NCI-H524 treated with DMSO at 0.1 percent for 48 hours (cell line): ENCODE data around the gene COL13A1.

Source experiments
- DNase-seq: peaks from one replicate; lab custom pipeline; 2025; lab: John Stamatoyannopoulos, UW

The COL13A1 gene

GRCh38 chr10:69845574-69846292 lies 44.0 kb downstream of the COL13A1 start:
- DNase-seq = no peak

DNA sequence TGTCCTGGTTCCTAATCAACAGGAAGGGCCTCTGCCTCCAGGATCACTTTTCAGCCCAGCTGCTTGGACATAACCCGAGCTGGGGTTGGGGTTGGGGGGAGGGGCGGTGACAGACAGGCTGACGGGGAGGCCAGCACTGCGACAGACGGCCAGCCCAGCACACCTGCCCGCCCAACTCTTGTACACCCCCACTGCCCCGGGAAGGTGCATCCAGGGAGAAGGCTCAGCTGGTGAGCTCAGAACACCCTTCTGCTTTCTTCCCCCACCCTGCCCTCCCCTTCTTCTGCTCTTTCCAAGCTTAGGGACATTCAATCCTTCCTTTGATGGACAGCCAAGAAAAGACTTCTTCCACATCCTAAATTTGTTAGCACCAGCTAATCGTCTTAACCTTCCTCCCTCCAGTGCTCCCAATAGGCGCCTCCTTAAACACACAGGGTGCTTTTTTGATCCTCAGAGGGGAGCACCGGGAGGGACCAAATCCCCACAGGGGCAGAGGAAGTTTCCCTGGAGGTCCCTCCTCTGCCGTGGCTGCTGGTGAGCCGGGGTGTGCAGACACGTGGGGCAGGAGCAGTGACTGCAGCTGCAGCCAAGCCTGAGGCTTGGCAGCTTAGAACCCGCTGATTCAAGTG lies 44.7 kb downstream of the COL13A1 start:
- DNase-seq = peak; percentile 29

DNA sequence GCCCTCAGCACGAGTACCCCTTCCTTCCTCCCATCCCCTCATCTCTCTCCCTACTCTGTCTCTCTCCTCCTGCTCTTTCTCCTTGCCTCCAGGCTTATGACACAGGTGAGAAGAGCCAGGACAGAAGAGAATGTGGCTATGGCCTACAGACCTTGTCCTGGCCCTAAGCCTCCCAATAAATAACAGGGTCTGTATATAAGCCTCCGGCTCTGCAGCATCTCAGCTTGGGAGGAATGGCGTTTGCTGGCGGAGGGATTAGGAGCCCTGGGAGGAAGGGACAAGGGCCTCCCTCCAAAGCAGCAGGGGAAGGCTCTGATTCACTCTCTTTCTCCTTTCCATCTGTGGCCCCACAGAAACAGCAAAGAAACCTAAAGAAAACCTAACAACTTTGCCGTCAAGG lies 45.8 kb downstream of the COL13A1 start:
- no peak for DNase-seq

- DNase-seq = no peak
Observed at GRCh38 chr10:69847883-69848282, 46.2 kb downstream of the COL13A1 start.

DNA sequence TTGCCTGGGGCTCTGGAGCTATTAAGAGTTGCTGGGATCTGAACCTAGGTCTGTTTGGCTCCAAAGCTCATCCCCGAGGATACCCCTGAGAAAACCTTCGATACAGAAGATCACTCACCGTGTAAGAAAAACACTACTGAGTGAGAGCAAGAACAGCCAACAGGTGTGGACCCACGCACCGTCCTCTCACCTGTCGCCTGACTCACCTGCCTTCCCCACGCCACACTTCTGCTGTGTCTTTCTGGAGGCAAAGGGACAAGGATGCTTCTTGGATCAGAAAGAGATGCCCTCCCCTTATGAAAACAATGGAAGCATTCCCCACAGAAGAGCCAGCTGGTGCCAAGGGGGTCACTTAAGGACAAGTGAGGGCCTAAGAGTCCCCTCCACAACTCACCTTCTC lies 46.7 kb downstream of the COL13A1 start:
- no peak for DNase-seq

GRCh38 chr10:69849825-69850224 lies 48.1 kb downstream of the COL13A1 start:
- no peak for DNase-seq

- no peak for DNase-seq
Observed at GRCh38 chr10:69850440-69850839, 48.7 kb downstream of the COL13A1 start.

GRCh38 chr10:69851306-69851705 lies 49.6 kb downstream of the COL13A1 start:
- DNase-seq = no peak

DNA sequence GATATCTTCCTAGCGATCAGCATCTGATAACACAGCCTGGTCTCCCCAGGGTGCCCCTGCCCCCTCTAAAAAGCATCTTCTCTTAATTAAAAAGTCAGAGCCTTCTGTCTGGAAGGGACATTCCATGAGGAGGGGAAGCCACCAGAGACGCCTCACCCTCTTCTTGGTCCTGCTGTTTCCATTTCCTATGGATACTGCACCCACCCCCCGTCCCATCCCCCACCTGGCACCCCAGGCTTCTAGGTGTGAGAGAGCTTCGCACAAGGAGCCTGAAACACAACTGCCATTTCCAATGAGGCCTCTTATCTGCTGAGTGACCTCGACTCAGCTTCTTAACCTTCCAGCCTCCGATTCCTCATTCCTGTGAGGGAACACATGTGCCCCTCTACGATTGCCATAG lies 51.4 kb downstream of the COL13A1 start:
- no peak for DNase-seq

- no peak for DNase-seq
Observed at GRCh38 chr10:69854511-69855345, 53.0 kb downstream of the COL13A1 start.

GRCh38 chr10:69855346-69856111 lies 53.8 kb downstream of the COL13A1 start:
- no peak for DNase-seq

GRCh38 chr10:69856601-69857166 lies 55.0 kb downstream of the COL13A1 start:
- no peak for DNase-seq

DNA sequence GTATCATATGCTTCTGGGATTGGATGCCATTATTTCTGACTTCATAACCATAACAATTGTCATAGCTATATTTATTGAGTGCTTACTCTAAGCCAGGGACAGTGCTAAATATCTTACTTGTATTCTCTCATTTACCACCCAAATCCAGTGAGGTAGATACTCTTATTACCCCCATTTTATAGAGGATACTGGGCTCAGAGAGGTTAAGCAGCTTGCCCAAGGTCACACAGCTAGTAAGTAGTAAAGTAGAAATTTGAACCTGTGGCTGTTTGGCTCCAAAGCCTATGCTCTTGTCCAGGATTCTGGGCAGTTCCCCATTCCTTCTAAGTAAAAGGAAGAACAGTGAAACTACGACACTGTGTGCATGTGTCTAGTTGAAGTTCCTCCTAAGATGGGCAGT lies 56.5 kb downstream of the COL13A1 start:
- no peak for DNase-seq

DNA sequence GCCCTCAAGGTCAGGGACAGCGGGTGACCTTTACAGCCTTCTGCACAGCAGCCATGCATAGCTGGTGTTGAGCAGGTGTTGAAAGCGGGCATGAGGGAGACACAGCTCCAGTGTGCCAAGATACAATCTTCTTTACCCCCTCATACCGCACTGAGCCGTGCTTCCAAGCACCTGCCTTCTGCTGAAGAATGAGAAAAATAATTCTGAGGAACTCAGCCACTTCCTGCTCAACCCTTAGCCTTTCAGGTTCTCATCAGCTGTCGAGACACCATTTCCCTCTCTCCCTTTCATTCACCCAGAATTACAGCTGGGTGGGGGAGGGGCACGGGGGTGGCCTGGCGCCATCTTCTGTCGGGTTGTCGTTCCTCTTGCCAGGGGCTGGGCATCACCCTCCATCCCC lies 58.6 kb downstream of the COL13A1 start:
- no peak for DNase-seq

GRCh38 chr10:69861251-69862240 lies 59.8 kb downstream of the COL13A1 start:
- DNase-seq = no peak

- DNase-seq = no peak
Observed at GRCh38 chr10:69862882-69863530, 61.3 kb downstream of the COL13A1 start.

- DNase-seq = no peak
Observed at GRCh38 chr10:69863580-69863979, 61.9 kb downstream of the COL13A1 start.

DNA sequence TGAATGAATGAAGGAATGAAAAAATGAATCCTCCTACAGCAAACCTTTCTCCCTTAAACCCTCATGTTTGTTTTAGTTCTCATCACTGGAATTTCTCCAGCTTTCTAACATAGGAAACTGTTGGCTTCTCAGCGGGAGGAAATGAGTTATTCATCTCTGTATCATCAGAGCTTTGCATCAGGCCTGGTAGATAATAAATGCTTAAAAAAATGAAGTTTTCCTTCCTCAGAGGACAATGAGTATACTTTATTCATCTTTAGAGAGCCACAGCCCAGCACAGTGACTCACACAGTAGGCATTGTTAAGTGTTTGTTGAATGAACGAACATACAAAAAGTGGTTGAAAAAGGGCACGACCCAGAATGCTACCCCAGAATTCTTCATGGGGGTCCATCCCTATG lies 62.6 kb downstream of the COL13A1 start:
- DNase-seq = no peak

GRCh38 chr10:69865450-69865849 lies 63.7 kb downstream of the COL13A1 start:
- no peak for DNase-seq

GRCh38 chr10:69866246-69866687 lies 64.6 kb downstream of the COL13A1 start:
- no peak for DNase-seq
